22Rv1 (cell line): Measurements from ENCODE around the gene ATP8B4.

Source experiments
- H3K27ac ChIP-seq: fragments of 450-650 bp; 2 replicates; pipeline ENCODE4 v1.5.1; 2017
- CTCF ChIP-seq: fragments of 450-650 bp; IDR thresholded peaks from 2 replicates; pipeline ENCODE4 v1.5.1; 2017; ENCODE audit warnings: mild to moderate bottlenecking
- ZFX ChIP-seq: fragments of 450-650 bp; IDR thresholded peaks from 2 replicates; pipeline ENCODE4 v1.6.1; 2017; ENCODE audit warnings: antibody characterized with exemption, borderline replicate concordance

ATP8B4 gene

GRCh38 chr15:50113992-50114780 is 4.8 kb downstream of the ATP8B4 start:
- TF ChIP-seq CTCF = no peak
- H3K27ac ChIP-seq = no peak overlapping the region

GRCh38 chr15:50113187-50113505 is 5.9 kb downstream of the ATP8B4 start:
- TF ChIP-seq CTCF (no peak), ZFX (no peak)
- no peak overlapping the region for H3K27ac ChIP-seq

DNA sequence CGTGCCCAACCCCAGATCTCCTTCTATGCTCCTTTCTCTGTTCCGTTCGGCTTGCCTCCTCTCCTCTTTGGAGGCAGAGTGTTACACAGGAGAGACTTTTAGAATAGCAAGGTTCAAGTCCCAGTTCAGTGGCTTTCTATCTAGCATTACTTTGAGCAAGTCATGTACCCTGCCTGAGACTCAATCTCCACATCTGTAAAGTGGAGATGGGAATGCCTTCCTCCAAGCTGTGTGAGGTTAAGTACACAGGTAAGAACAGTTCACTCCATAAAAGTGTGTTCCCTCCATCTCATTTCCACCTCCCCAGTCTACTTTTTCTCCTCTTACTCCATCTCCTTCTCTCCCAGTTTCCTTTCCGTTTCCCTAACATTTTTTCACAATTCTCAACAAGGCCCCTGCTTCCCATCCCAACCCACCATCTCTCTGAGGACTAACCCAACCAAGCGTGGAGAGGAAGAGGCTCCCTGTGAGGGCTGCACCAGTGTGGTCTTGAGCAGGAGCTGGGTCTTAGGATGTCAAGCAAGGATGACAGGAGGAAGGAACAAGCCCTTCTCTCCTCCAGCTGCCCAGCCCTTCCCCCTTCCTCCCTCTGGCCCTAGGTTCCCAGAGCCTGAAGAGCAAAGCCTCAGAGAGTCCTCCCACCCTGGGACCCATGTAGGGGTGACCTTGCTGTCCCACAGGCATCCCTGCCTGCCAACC is 6.4 kb downstream of the ATP8B4 start:
- no peak overlapping the region for H3K27ac ChIP-seq
- TF ChIP-seq CTCF = no peak
- TF ChIP-seq ZFX = no peak

- no peak overlapping the region for H3K27ac ChIP-seq
- TF ChIP-seq CTCF (no peak), ZFX (no peak)
Measured at GRCh38 chr15:50110285-50110684, 8.7 kb downstream of the ATP8B4 start.

- TF ChIP-seq ZFX = no peak
- H3K27ac ChIP-seq = no peak overlapping the region
Measured at GRCh38 chr15:50109076-50109987, 9.7 kb downstream of the ATP8B4 start.

DNA sequence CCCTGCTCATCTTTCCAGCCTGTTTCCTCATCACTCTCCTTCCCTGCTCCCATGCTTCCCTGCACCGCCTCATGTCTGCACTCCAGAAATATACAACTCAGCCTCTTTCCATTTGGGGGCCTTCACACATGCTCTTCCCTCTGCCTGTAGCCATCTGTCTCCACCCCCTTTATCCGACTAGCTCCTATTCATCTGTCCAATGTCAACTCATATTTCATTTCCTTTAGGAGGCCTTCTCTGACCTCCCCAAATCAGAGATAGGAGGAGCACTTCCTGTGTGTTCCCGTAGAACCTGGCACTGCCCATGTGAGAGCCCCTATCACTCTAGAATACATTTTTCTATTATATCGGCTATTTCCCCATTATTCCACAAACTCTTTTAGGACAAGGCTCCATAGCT is 10.6 kb downstream of the ATP8B4 start:
- no peak overlapping the region for H3K27ac ChIP-seq
- TF ChIP-seq CTCF (no peak), ZFX (no peak)

GRCh38 chr15:50107591-50108408 is 11.2 kb downstream of the ATP8B4 start:
- TF ChIP-seq ZFX (no peak), CTCF (no peak)
- no peak overlapping the region for H3K27ac ChIP-seq
